WERI-Rb-1 (cell line): ENCODE data around the gene METTL24.

Experiments
- DNase-seq: peaks from one replicate; pipeline ENCODE4 v3.0.0-alpha.2; 2020
- H3K27ac ChIP-seq: fragments of 250-450 bp; sonication (Bioruptor Pico); 2 replicates; pipeline ENCODE4 v1.5.1; 2020; ENCODE audit warnings: mild to moderate bottlenecking, moderate library complexity
- H3K27me3 ChIP-seq: fragments of 250-450 bp; sonication (Bioruptor Pico); 2 replicates; pipeline ENCODE4 v1.5.1; 2021; ENCODE audit warnings: mild to moderate bottlenecking, low read depth, moderate library complexity; ENCODE audit not compliant: insufficient read depth, severe bottlenecking
- H3K36me3 ChIP-seq: fragments of 250-450 bp; sonication (Bioruptor Pico); 2 replicates; pipeline ENCODE4 v1.5.1; 2020; ENCODE audit warnings: mild to moderate bottlenecking, moderate library complexity
- H3K4me3 ChIP-seq: 2 replicates; pipeline ENCODE4 v1.5.1; 2011; ENCODE audit warnings: low read depth, mild to moderate bottlenecking, control low read depth, low read length
- H3K9me3 ChIP-seq: fragments of 250-450 bp; sonication (Bioruptor Pico); 2 replicates; pipeline ENCODE4 v1.5.1; 2021; ENCODE audit warnings: mild to moderate bottlenecking, moderate library complexity; ENCODE audit not compliant: severe bottlenecking
- CTCF ChIP-seq: IDR thresholded peaks from 2 replicates; pipeline ENCODE4 v1.5.1; 2011; ENCODE audit warnings: low read depth, mild to moderate bottlenecking, control low read depth, inconsistent platforms, low read length

Gene METTL24

GRCh38 chr6:110338820-110339470 is 19.2 kb downstream of the METTL24 start:
- no peaks in the 10 kb centered on the region for H3K36me3 ChIP-seq
- no peaks in the 10 kb centered on the region for H3K9me3 ChIP-seq
- TF ChIP-seq CTCF, result no peak
- H3K27me3 ChIP-seq, result no peaks in the 10 kb centered on the region
- no peak overlapping the region for H3K4me3 ChIP-seq
- no peak overlapping the region for H3K27ac ChIP-seq
- no peak for DNase-seq

- no peak for TF ChIP-seq CTCF
- no peaks in the 10 kb centered on the region for H3K36me3 ChIP-seq
- no peaks in the 10 kb centered on the region for H3K9me3 ChIP-seq
- DNase-seq, result no peak
- H3K27me3 ChIP-seq, result no peaks in the 10 kb centered on the region
- no peak overlapping the region for H3K27ac ChIP-seq
- no peak overlapping the region for H3K4me3 ChIP-seq
Measured at GRCh38 chr6:110337486-110337885, 20.7 kb downstream of the METTL24 start.

GRCh38 chr6:110334423-110335180 is 23.5 kb downstream of the METTL24 start:
- TF ChIP-seq CTCF, result no peak
- no peak overlapping the region for H3K4me3 ChIP-seq
- H3K27me3 ChIP-seq, result no peaks in the 10 kb centered on the region
- DNase-seq, result no peak
- H3K36me3 ChIP-seq, result no peaks in the 10 kb centered on the region
- no peak overlapping the region for H3K27ac ChIP-seq
- H3K9me3 ChIP-seq, result no peaks in the 10 kb centered on the region

DNA sequence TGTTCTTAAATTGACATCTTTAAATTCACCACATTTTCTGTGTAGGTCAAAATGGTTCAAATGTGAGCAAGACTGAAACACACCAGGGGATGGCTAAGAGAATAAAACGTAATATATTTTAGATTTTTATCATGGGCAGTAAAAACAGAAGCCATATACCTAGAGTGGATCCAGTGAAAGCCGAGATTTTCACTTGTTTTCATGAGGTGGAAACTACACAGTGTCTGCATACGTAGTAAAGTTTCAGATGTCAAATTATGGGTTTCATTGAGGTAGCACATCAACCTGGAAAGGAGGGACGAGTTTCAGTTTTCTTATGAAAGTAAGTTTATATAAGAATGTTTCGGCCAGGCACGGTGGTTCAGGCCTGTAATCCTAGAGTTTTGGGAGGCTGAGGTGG is 25.9 kb downstream of the METTL24 start:
- H3K27me3 ChIP-seq, result no peaks in the 10 kb centered on the region
- H3K4me3 ChIP-seq, result no peak overlapping the region
- no peak for TF ChIP-seq CTCF
- no peaks in the 10 kb centered on the region for H3K9me3 ChIP-seq
- peak overlapping the region; percentile 80 for H3K27ac ChIP-seq
- no peaks in the 10 kb centered on the region for H3K36me3 ChIP-seq
- no peak for DNase-seq

GRCh38 chr6:110331816-110332215 is 26.3 kb downstream of the METTL24 start:
- peak; percentile 86 for DNase-seq
- H3K9me3 ChIP-seq, result no peaks in the 10 kb centered on the region
- H3K36me3 ChIP-seq, result no peaks in the 10 kb centered on the region
- no peak for TF ChIP-seq CTCF
- no peaks in the 10 kb centered on the region for H3K27me3 ChIP-seq
- H3K4me3 ChIP-seq, result peak overlapping the region; percentile 30
- peak overlapping the region; percentile 80 for H3K27ac ChIP-seq
